Skin epidermis (tissue), 12 donors: ENCODE results near the gene SKI.
A peak's percentile ranks its signal among the peaks of the same experiment; 100 is the strongest.

Experiments
- H3K27ac ChIP-seq, 21 experiments: fragments of 200-600 bp; sonication (generic) in 11 of 21; one replicate each; pipeline ENCODE4 v1.5.0; 2020; ENCODE audit warnings: mild to moderate bottlenecking in 3 of 21, inconsistent platforms in 2 of 21, moderate library complexity in 2 of 21
- H3K4me3 ChIP-seq, 7 experiments: fragments of 200-600 bp; sonication (generic) in 2 of 7; one replicate each; pipeline ENCODE4 v1.5.0; 2020; ENCODE audit warnings: inconsistent platforms in 2 of 7, mild to moderate bottlenecking in 2 of 7, moderate library complexity in 1 of 7

The SKI gene

GRCh38 chr1:2310332-2311183 is 82.4 kb downstream of the SKI start:
- Histone ChIP-seq H3K4me3 (no peak overlapping the region), H3K27ac (peak overlapping the region in 10 of 21 experiments; percentile 28 to 94 (median 88))

DNA sequence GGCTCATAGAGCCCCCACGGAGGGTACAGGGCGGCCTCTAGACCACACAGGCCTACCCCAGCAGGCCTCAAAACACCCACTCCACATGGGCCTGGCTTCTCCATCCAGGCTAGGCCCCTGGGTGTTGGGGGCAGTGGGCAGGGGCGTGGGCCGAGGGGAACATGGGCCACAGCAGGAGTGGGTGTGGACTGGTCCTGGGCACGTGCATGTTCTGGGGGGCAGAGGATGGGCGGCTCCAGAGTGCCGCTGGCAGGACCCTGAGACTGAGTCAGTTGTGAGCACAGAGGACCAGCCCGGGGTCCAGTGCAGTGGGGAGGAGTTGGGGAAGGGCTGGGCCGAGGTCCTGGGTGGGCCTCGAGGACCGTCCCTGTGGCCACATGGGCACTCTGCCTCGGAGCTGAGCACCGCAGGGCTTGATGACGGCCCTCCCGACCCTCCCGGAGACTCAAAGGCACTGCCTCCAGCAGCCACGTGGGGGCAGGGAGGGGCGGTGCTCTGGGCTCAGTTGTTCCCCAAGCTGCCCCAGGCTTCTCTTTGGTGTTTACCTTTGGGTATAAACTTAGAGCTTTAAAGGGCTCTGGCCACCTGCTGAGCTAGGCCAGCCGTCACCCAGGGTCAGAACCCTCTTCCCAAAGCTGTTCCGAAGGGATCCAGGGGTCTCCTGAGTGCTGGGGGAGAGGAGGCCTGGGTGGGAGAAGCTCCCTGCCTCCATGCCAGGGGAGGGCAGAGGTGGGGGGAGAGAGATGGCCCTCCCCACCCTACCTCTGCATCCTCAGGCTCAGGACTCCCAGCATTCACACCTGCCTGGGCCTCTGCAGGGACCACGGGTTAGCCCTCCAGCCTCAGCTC is 83.3 kb downstream of the SKI start:
- no peak overlapping the region for H3K4me3 ChIP-seq
- H3K27ac ChIP-seq: peak overlapping the region in 16 of 21 experiments; percentile 0 to 94 (median 88)

- H3K27ac ChIP-seq: peak overlapping the region in 16 of 21 experiments; percentile 0 to 94 (median 90)
These were observed 84.0 kb downstream of the SKI start for GRCh38 chr1:2312160-2312514.

DNA sequence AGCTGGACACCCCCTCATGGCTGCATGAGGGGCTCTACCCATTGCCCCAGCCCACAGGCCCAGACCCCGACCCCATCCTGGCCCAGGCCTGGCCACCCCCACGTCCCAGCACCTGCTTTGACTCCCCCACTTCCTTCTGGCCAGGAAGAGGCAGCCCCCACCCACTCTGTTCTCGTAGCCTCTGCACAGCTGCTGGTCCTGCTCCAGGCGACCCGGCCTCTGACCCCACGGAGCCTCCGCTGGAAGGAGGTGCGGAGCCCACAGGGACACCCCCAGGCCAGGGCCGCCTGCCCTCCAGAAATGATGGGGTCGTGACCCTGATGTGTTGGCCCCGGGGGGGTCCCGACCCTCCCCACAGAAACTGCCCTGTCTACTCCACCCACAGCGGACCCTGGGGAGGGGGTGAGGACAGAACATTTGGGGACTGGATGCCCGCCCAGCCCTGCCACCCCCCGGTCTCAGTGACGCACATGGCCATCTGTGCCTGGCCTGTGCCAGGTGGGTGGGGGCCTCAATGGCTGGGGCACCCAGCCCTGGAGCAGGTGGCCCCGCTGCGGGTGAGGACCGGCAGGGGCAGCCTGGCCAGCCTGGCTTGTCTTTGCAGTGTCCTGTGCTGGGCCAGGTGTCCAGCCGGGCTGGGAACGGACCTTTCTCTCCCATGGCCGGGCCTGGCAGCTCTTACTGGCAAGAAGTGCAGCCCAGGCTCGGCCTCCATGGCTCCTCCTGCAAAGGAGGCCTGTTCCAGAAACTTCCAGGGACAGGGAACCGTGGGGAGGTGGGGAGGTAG is 84.6 kb downstream of the SKI start:
- H3K27ac ChIP-seq: peak overlapping the region in 16 of 21 experiments; percentile 0 to 94 (median 91)
- H3K4me3 ChIP-seq: no peak overlapping the region

More at GRCh38 chr1:2312160-2312514, 84.0 kb downstream of the SKI start:
- H3K4me3 ChIP-seq: no peak overlapping the region

DNA sequence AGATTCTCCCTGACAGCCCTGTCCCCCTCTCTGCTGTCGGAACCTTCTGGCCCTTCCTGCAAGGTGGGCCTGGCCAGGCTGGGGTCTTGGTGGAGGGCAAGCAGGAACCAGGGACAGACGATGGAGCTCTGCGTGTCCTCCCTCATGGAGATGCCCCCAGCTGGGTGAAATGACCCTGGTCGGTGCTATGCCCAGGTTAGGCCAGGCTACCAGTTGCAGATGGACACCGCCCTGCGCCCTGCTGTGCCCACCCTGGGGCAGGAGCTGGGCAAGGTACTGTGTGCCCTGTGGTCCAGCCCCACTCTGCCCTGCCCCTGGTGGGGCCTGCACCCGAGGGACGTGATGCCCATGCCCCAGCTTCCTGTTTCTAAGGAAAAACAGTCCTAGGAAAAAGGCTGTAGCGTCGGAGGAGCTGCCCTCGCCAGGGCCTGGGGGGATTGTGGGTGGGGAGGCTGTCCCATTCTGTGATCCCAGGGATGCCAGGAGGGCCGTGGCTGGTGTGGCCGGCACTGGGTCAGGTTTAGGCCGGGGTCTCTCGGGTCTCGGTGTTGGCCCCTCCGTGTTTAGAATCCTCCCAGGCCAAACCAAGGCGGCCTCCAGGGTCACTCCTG is 85.6 kb downstream of the SKI start:
- Histone ChIP-seq H3K4me3 (peak overlapping the region in 6 of 7 experiments; percentile 47 to 66 (median 53)), H3K27ac (peak overlapping the region in 20 of 21 experiments; percentile 69 to 94 (median 91))

DNA sequence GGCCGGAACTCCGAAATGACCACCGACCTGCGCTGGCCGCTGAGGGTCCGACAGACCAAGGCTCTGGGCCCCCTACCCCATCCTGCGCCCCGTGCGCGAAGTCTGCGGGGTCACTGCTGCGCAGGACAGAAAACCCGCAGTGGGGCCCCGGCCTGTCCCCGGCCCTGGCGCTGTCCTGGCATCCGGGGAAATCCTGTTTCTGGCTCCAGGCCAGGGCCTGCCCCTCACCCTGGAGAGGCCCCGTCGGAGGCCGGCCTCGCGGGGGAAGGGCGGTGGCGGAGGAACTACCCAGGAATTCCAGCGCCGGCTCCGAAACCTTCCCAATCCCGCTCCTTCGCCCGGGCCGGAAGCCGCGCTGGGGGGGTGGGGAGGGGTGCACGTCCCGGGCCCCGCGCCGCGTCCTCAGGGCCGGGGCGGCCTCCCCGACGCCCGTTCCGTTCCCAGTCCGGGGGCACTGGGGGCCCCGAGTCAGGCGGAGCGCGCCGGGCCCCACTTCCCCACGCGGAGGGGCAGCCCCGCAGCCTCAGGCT is 86.2 kb downstream of the SKI start:
- H3K27ac ChIP-seq: peak overlapping the region; percentile 56 to 94 (median 91)
- peak overlapping the region; percentile 41 to 66 (median 52) for H3K4me3 ChIP-seq

- peak overlapping the region; percentile 56 to 94 (median 91) for H3K27ac ChIP-seq
These were observed 86.9 kb downstream of the SKI start for GRCh38 chr1:2314803-2315673.

GRCh38 chr1:2315674-2316450 is 87.7 kb downstream of the SKI start:
- H3K4me3 ChIP-seq: peak overlapping the region in 3 of 7 experiments; percentile 51 to 66 (median 54)
- peak overlapping the region in 18 of 21 experiments; percentile 80 to 94 (median 92) for H3K27ac ChIP-seq

More at GRCh38 chr1:2314803-2315673, 86.9 kb downstream of the SKI start:
- H3K4me3 ChIP-seq: peak overlapping the region; percentile 41 to 66 (median 52)

GRCh38 chr1:2316451-2316961 is 88.4 kb downstream of the SKI start:
- Histone ChIP-seq H3K4me3 (no peak overlapping the region), H3K27ac (peak overlapping the region in 15 of 21 experiments; percentile 9 to 94 (median 90))

- Histone ChIP-seq H3K27ac (peak overlapping the region in 7 of 21 experiments; percentile 13 to 92 (median 45)), H3K4me3 (no peak overlapping the region)
These were observed 89.3 kb downstream of the SKI start for GRCh38 chr1:2317230-2318065.

DNA sequence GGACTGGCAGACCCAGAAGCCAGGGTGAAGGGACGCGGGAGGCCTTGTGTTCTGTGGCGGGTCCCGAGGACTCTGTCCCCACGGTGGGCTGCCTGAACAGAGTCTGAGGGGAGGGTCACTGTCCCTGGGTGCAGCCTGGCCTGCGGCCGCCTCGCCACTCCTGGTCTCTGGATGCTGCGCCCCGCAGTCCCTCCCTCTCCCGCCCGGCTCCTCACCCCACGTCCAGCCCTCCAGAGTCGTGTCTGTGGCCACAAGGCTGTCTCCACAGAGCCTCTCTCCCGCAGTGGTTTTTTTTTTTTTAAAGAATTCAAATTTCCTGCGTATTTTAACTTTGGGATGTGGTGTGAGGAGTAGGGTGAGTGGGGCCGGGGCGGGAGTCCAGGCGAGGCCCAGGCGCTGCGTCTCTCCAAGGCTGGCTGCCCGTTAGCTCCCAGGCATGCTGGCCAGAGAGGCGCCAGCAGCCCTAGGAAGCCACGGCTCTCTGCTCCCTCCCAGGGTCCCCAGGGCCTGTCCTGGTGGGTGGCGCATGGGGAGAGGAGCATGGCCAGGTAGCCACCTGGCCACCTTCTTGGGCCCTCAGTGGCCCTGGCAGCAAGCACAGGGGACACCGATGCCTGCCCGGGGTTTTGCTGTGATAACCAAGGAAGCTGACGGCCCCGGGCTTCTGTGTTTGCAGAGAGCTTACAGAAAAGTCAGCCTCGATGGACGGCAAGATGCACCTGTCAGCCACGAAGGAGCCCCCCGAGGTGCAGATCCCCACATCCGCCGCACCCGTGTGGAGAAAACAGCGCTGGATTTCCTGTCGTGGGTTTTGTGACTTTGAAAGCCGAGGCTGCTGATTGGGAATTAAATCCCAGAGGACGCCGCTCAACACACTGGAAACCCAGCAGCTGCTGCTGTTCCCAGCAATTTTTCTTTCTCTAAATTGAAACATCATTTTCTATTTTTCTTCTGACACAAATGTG is 90.5 kb downstream of the SKI start:
- Histone ChIP-seq H3K4me3 (no peak overlapping the region), H3K27ac (peak overlapping the region in 13 of 21 experiments; percentile 3 to 90 (median 42))

GRCh38 chr1:2319291-2319690 is 91.2 kb downstream of the SKI start:
- Histone ChIP-seq H3K27ac (peak overlapping the region in 10 of 21 experiments; percentile 10 to 90 (median 55)), H3K4me3 (no peak overlapping the region)

DNA sequence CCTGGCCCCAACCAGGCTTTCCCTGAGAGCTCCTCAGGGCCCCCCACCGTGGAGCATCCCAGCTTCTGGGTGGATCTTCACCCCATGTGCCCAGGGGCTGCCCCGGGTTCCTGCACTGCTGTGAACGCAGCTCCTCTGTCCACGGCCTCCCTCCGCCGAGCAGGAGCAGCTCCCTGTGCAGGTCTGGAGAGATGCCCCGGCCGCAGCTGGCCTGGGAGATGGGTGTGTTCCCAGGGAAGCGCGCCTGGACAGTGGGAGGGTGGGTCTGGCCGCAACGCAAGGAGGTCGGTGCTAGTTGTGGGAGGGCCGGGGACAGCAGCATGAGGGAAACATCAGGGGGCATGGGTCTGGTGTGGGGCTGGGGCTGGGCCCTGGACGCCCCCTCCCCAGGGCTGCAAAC is 91.9 kb downstream of the SKI start:
- H3K4me3 ChIP-seq: no peak overlapping the region
- H3K27ac ChIP-seq: peak overlapping the region in 6 of 21 experiments; percentile 42 to 90 (median 72)

GRCh38 chr1:2320760-2321667 is 92.9 kb downstream of the SKI start:
- no peak overlapping the region for H3K4me3 ChIP-seq
- peak overlapping the region in 17 of 21 experiments; percentile 30 to 90 (median 62) for H3K27ac ChIP-seq
